Esophagus squamous epithelium (tissue), 4 donors: ENCODE data around the gene KCNH1.

ENCODE experiments used
- CTCF ChIP-seq, 6 experiments: fragments of 450-650 bp in 4 of 6; fragments of 200-600 bp in 2 of 6; sonication (generic) in 2 of 6; IDR thresholded peaks; one replicate each; pipeline ENCODE4 v1.5.1; 2016 to 2019; ENCODE audit warnings: antibody characterized with exemption in 6 of 6, mild to moderate bottlenecking in 4 of 6, moderate library complexity in 4 of 6
- POLR2A ChIP-seq, 4 donors: fragments of 450-650 bp; IDR thresholded peaks; one replicate each; pipeline ENCODE4 v1.6.1; 2017; ENCODE audit warnings: antibody characterized with exemption in 4 of 4, mild to moderate bottlenecking in 4 of 4, moderate library complexity in 3 of 4

GRCh38 chr1:211135342-211135950 is 1.5 kb upstream of the KCNH1 start:
- TF ChIP-seq CTCF (IDR thresholded peaks at IDR 0.05) (peak in 5 of 6 experiments; percentile 39 to 75 (median 43)), POLR2A (IDR thresholded peaks at IDR 0.05) (no peak)
